T-cell (primary cell): ENCODE results near the gene INPP4A. TPM values are rescaled to one million over a fixed set of nuclear protein-coding genes. Genes with fewer than 3 reads are reported as not detected.

Experiments
- ATAC-seq, 4 experiments: fragments of 200-7000 bp in 3 of 4; fragments of 150-1000 bp in 1 of 4; cut with Tn5 transposase; replicated peaks in 1 of 4; 1 replicate in 3 of 4; 2 replicates in 1 of 4; pipeline ENCODE4 v1.10.0; 2021; ENCODE audit warnings: moderate library complexity in 3 of 4, mild to moderate bottlenecking in 2 of 4, moderate number of reproducible peaks in 1 of 4
- CTCF ChIA-PET, 2 donors: fragments of 300-600 bp; sonication (Branson Sonifier 250); formaldehyde crosslinking; loops; one replicate each; lab custom pipeline; 2022; ENCODE audit warnings: antibody characterized with exemption in 2 of 2; lab: Charles Lee
- POLR2A ChIA-PET, 2 donors: fragments of 300-600 bp; sonication (Branson Sonifier 250); formaldehyde crosslinking; loops; one replicate each; lab custom pipeline; 2022; ENCODE audit warnings: antibody characterized with exemption in 2 of 2; lab: Charles Lee
- DNase-seq, 35 experiments: peaks; one replicate each; pipeline versions ENCODE4 v3.0.0 to v3.0.0-alpha.2; 2013 to 2023
- H3K27ac ChIP-seq: one replicate; pipeline ENCODE4 v1.5.1; 2013; ENCODE audit warnings: low read length
- H3K27me3 ChIP-seq, 2 experiments: replicated peaks in 1 of 2; 1 replicate in 1 of 2; 2 replicates in 1 of 2; pipeline versions ENCODE4 v1.6.1 to v1.7.0; 2013; ENCODE audit warnings: low read length in 1 of 2, mixed read lengths in 1 of 2; ENCODE audit not compliant: control insufficient read depth in 2 of 2, insufficient read depth in 2 of 2; ENCODE audit errors: extremely low read depth in 1 of 2
- H3K36me3 ChIP-seq, 2 donors: 1 replicate in 1 of 2; 2 replicates in 1 of 2; pipeline versions ENCODE4 v1.6.1 to v1.7.0; 2013; ENCODE audit warnings: low read length in 1 of 2; ENCODE audit not compliant: control insufficient read depth in 2 of 2, insufficient read depth in 1 of 2; ENCODE audit errors: extremely low read depth in 1 of 2
- H3K4me1 ChIP-seq, 2 experiments: 1 replicate in 1 of 2; 2 replicates in 1 of 2; pipeline versions ENCODE4 v1.6.1 to v1.7.0; 2013; ENCODE audit warnings: low read length in 2 of 2, mixed read lengths in 1 of 2; ENCODE audit not compliant: insufficient read depth in 2 of 2, control insufficient read depth in 1 of 2; ENCODE audit errors: extremely low read depth in 1 of 2
- H3K4me3 ChIP-seq, 2 donors: 1 replicate in 1 of 2; 2 replicates in 1 of 2; pipeline versions ENCODE4 v1.5.1 to v1.7.0; 2013; ENCODE audit warnings: mild to moderate bottlenecking in 2 of 2, low read length in 1 of 2, moderate library complexity in 1 of 2; ENCODE audit not compliant: control insufficient read depth in 1 of 2; ENCODE audit errors: extremely low read depth in 1 of 2
- H3K9me3 ChIP-seq: 2 replicates; pipeline ENCODE4 v1.7.0; 2013
- H3K27ac Mint-ChIP-seq, 2 donors: one replicate each; pipeline ENCODE4 v1.8.0; 2020 to 2021; ENCODE audit warnings: mild to moderate bottlenecking in 2 of 2, mixed read lengths in 2 of 2
- H3K27me3 Mint-ChIP-seq, 2 donors: one replicate each; pipeline ENCODE4 v1.8.0; 2021 to 2022; ENCODE audit warnings: mixed read lengths in 2 of 2
- H3K36me3 Mint-ChIP-seq: one replicate; pipeline ENCODE4 v1.8.0; 2021; ENCODE audit warnings: mixed read lengths
- H3K4me1 Mint-ChIP-seq, 3 donors: one replicate each; pipeline ENCODE4 v1.8.0; 2020 to 2022; ENCODE audit warnings: mixed read lengths in 3 of 3, mild to moderate bottlenecking in 1 of 3
- H3K4me3 Mint-ChIP-seq, 3 donors: one replicate each; pipeline ENCODE4 v1.8.0; 2020 to 2022; ENCODE audit warnings: mild to moderate bottlenecking in 3 of 3, mixed read lengths in 3 of 3, moderate library complexity in 3 of 3
- H3K9me3 Mint-ChIP-seq, 3 donors: one replicate each; pipeline ENCODE4 v1.8.0; 2020 to 2022; ENCODE audit warnings: mixed read lengths in 3 of 3
- WGBS: methylation state at CpG from one replicate; pipeline ENCODE4 v1.1.5; 2013; ENCODE audit warnings: missing lambda C conversion rate; ENCODE audit not compliant: insufficient coverage; 5-methylcytosine and 5-hydroxymethylcytosine counted together
- total RNA-seq, 35 experiments: library from RNA in 6 of 35; stranded (reverse) in 6 of 35; fragments of 120-200 nt in 1 of 35; gene quantifications; one replicate each; pipeline versions ENCODE4 v1.2.1 to v1.2.4 and lab custom pipeline; 2013 to 2026

INPP4A gene
- total RNA-seq, 5 donors from 2014 or later (not counting 1 experiment from before 2014, with no cell fraction given), result 126 to 153 (median 136) TPM

- Histone ChIP-seq H3K9me3 (no peaks in the 10 kb centered on the region), H3K27ac (peak overlapping the region; percentile 77), H3K36me3 (no peaks in the 10 kb centered on the region), H3K4me3 (peak overlapping the region; percentile 75 to 87), H3K4me1 (peaks cover 35 to 36% of the 10 kb centered on the region in 2 experiments), H3K27me3 (no peaks in the 10 kb centered on the region)
- ATAC-seq (peak; percentile 5 to 41 (median 33)), DNase-seq (peak in 1 of 35 experiments; percentile 30)
- under 1% methylated on average over 29 of the region's 34 CpGs for WGBS
- H3K36me3 Mint-ChIP-seq, result no peaks in the 10 kb centered on the region
- no peaks in the 10 kb centered on the region for H3K27me3 Mint-ChIP-seq
- peak overlapping the region; percentile 93 to 96 (median 96) for H3K4me3 Mint-ChIP-seq
- peak overlapping the region; percentile 92 to 98 for H3K27ac Mint-ChIP-seq
- H3K9me3 Mint-ChIP-seq, result no peaks in the 10 kb centered on the region
- peaks cover 48 to 54% (median 49%) of the 10 kb centered on the region in 3 donors for H3K4me1 Mint-ChIP-seq
- POLR2A ChIA-PET, result no interaction called here
- CTCF ChIA-PET, result interaction anchor here in 1 of 2 donors (0.6 to 4.6 kb wide), 2 partner anchors 19 to 1352 kb away, joined by 3 to 29 read pairs; no protein-coding TSS in a partner anchor
Observed at GRCh38 chr2:98445177-98445682, 572 bp downstream of the INPP4A start.

- CTCF ChIA-PET, result interaction anchor here (0.8 to 4.6 kb wide), 7 partner anchors 16 to 62 kb away, joined by 3 to 29 read pairs (median 3); no protein-coding TSS in a partner anchor
- Histone ChIP-seq H3K36me3 (no peaks in the 10 kb centered on the region), H3K27ac (peak overlapping the region; percentile 77), H3K4me3 (peak overlapping the region; percentile 75 to 87), H3K4me1 (peaks cover 41 to 42% of the 10 kb centered on the region in 2 experiments), H3K27me3 (no peaks in the 10 kb centered on the region), H3K9me3 (no peaks in the 10 kb centered on the region)
- H3K27ac Mint-ChIP-seq, result peak overlapping the region; percentile 92 to 98
- H3K4me1 Mint-ChIP-seq, result peaks cover 55 to 61% (median 56%) of the 10 kb centered on the region in 3 donors
- H3K36me3 Mint-ChIP-seq, result no peaks in the 10 kb centered on the region
- POLR2A ChIA-PET, result interaction anchor here (0.6 to 2.2 kb wide), 4 partner anchors 11 to 113 kb away, joined by 3 to 9 read pairs (median 4); no protein-coding TSS in a partner anchor
- 4% methylated on average over 10 of the region's 19 CpGs for WGBS
- H3K9me3 Mint-ChIP-seq, result no peaks in the 10 kb centered on the region
- DNase-seq (peak in 7 of 35 experiments; percentile 35 to 54 (median 42)), ATAC-seq (peak in 1 of 4 experiments; percentile 10)
- H3K27me3 Mint-ChIP-seq, result no peaks in the 10 kb centered on the region
- H3K4me3 Mint-ChIP-seq, result peak overlapping the region; percentile 93 to 96 (median 96)
Observed at GRCh38 chr2:98445683-98446581, 1.3 kb downstream of the INPP4A start.

GRCh38 chr2:98446850-98447249 is 2.2 kb downstream of the INPP4A start:
- peak overlapping the region; percentile 75 to 87 for H3K4me3 ChIP-seq
- peak overlapping the region; percentile 93 to 96 (median 96) for H3K4me3 Mint-ChIP-seq
- H3K9me3 ChIP-seq, result no peaks in the 10 kb centered on the region
- H3K27ac Mint-ChIP-seq, result peak overlapping the region; percentile 92 to 98
- POLR2A ChIA-PET, result interaction anchor here (0.7 to 2.2 kb wide), 5 partner anchors 10 to 112 kb away, joined by 3 to 9 read pairs (median 4); no protein-coding TSS in a partner anchor
- CTCF ChIA-PET, result interaction anchor here (0.8 to 4.6 kb wide), 10 partner anchors 9 to 61 kb away, joined by 3 to 29 read pairs (median 4); no protein-coding TSS in a partner anchor
- H3K27me3 Mint-ChIP-seq, result no peaks in the 10 kb centered on the region
- WGBS, result no CpG with 5 or more reads among the region's 6 CpGs
- ATAC-seq, result no peak
- H3K9me3 Mint-ChIP-seq, result no peaks in the 10 kb centered on the region
- no peaks in the 10 kb centered on the region for H3K36me3 Mint-ChIP-seq
- H3K4me1 ChIP-seq, result peaks cover 50 to 51% of the 10 kb centered on the region in 2 experiments
- H3K36me3 ChIP-seq, result no peaks in the 10 kb centered on the region
- H3K27me3 ChIP-seq, result no peaks in the 10 kb centered on the region
- H3K27ac ChIP-seq, result peak overlapping the region; percentile 77
- DNase-seq, result no peak
- H3K4me1 Mint-ChIP-seq, result peaks cover 64 to 71% (median 65%) of the 10 kb centered on the region in 3 donors

- H3K27me3 ChIP-seq, result no peaks in the 10 kb centered on the region
- WGBS, result no CpG with 5 or more reads among the region's 10 CpGs
Observed at GRCh38 chr2:98448441-98449145, 3.9 kb downstream of the INPP4A start.

GRCh38 chr2:98452396-98453027 is 7.9 kb downstream of the INPP4A start:
- no peaks in the 10 kb centered on the region for H3K9me3 ChIP-seq
- H3K27ac ChIP-seq, result peak overlapping the region; percentile 21
- ATAC-seq (no peak), DNase-seq (no peak)
- no peaks in the 10 kb centered on the region for H3K9me3 Mint-ChIP-seq
- H3K27me3 ChIP-seq, result no peaks in the 10 kb centered on the region
- peaks cover 0 to 15% of the 10 kb centered on the region in 2 donors for H3K36me3 ChIP-seq
- H3K4me3 ChIP-seq, result no peak overlapping the region
- peak overlapping the region in 2 of 3 donors; percentile 17 to 93 for H3K4me3 Mint-ChIP-seq
- H3K27me3 Mint-ChIP-seq, result no peaks in the 10 kb centered on the region
- 95% methylated on average over 4 of the region's 7 CpGs for WGBS
- POLR2A ChIA-PET, result interaction anchor here (1.0 to 1.1 kb wide), 2 partner anchors 12 to 18 kb away, joined by 3 read pairs; no protein-coding TSS in a partner anchor
- CTCF ChIA-PET, result interaction anchor here in 1 of 2 donors (1.1 to 1.7 kb wide), 2 partner anchors 29 to 35 kb away, joined by 4 to 5 read pairs; no protein-coding TSS in a partner anchor
- H3K4me1 ChIP-seq, result peaks cover 82 to 90% of the 10 kb centered on the region in 2 experiments
- H3K4me1 Mint-ChIP-seq, result peaks cover 94 to 98% (median 98%) of the 10 kb centered on the region in 3 donors
- H3K27ac Mint-ChIP-seq, result peak overlapping the region; percentile 91
- peaks cover 14% of the 10 kb centered on the region for H3K36me3 Mint-ChIP-seq

More at GRCh38 chr2:98448441-98449145, 3.9 kb downstream of the INPP4A start:
- Histone ChIP-seq H3K4me3 (peak overlapping the region; percentile 33 to 62), H3K4me1 (peaks cover 68 to 69% of the 10 kb centered on the region in 2 experiments), H3K9me3 (no peaks in the 10 kb centered on the region), H3K27ac (peak overlapping the region; percentile 52), H3K36me3 (no peaks in the 10 kb centered on the region)
- Mint-ChIP-seq H3K4me1 (peaks cover 82 to 88% (median 82%) of the 10 kb centered on the region in 3 donors), H3K4me3 (peak overlapping the region; percentile 93 to 96 (median 96)), H3K27ac (peak overlapping the region; percentile 92 to 98), H3K27me3 (no peaks in the 10 kb centered on the region), H3K9me3 (no peaks in the 10 kb centered on the region), H3K36me3 (no peaks in the 10 kb centered on the region)
- CTCF ChIA-PET, result interaction anchor here in 1 of 2 donors (0.6 to 4.6 kb wide), 2 partner anchors 16 to 31 kb away, joined by 3 to 29 read pairs; no protein-coding TSS in a partner anchor
- DNase-seq, result peak in 19 of 35 experiments; percentile 27 to 86 (median 43)
- POLR2A ChIA-PET, result interaction anchor here (0.7 to 1.0 kb wide), 2 partner anchors 16 to 317 kb away, joined by 6 to 8 read pairs; no protein-coding TSS in a partner anchor
- peak; percentile 54 to 80 (median 58) for ATAC-seq
